Measurements from ENCODE around the gene FAM174C.

The FAM174C gene

GRCh38 chr19:1261798-1262622 is 13.3 kb upstream of the FAM174C start:
- no peak for DNase-seq (ENCODE audit: low read depth)

GRCh38 chr19:1262623-1263123 is 12.7 kb upstream of the FAM174C start:
- no peak for DNase-seq (ENCODE audit: low read depth)

GRCh38 chr19:1263188-1263587 is 12.1 kb upstream of the FAM174C start:
- DNase-seq (ENCODE audit: low read depth), result no peak

- no peak for DNase-seq (ENCODE audit: low read depth)
Observed at GRCh38 chr19:1264801-1265614, 10.3 kb upstream of the FAM174C start.

GRCh38 chr19:1265615-1266128 is 9.7 kb upstream of the FAM174C start:
- DNase-seq (ENCODE audit: low read depth), result no peak

- DNase-seq (ENCODE audit: low read depth), result no peak
Observed at GRCh38 chr19:1266129-1266915, 9.0 kb upstream of the FAM174C start.

- no peak for DNase-seq (ENCODE audit: low read depth)
Observed at GRCh38 chr19:1266916-1267476, 8.3 kb upstream of the FAM174C start.

- DNase-seq (ENCODE audit: low read depth), result no peak
Observed at GRCh38 chr19:1267477-1268225, 7.7 kb upstream of the FAM174C start.

- no peak for DNase-seq (ENCODE audit: low read depth)
Observed at GRCh38 chr19:1268226-1269064, 6.9 kb upstream of the FAM174C start.

- DNase-seq (ENCODE audit: low read depth), result peak; percentile 99
Observed at GRCh38 chr19:1269065-1269477, 6.3 kb upstream of the FAM174C start, which contains the start of gene CIRBP. TSS of gene CIRBP (plus strand) at chr19:1269332. CDS start at chr19:1270934, 1,602 bp downstream.

GRCh38 chr19:1269478-1270212 is 5.7 kb upstream of the FAM174C start:
- no peak for DNase-seq (ENCODE audit: low read depth)

GRCh38 chr19:1270213-1270853 is 5.0 kb upstream of the FAM174C start:
- no peak for DNase-seq (ENCODE audit: low read depth)

GRCh38 chr19:1270854-1271527 is 4.3 kb upstream of the FAM174C start:
- no peak for DNase-seq (ENCODE audit: low read depth)

GRCh38 chr19:1271528-1272422 is 3.6 kb upstream of the FAM174C start:
- no peak for DNase-seq (ENCODE audit: low read depth)

- DNase-seq (ENCODE audit: low read depth), result no peak
Observed at GRCh38 chr19:1272423-1273262, 2.7 kb upstream of the FAM174C start.

Data from stimulated activated CD8-positive, alpha-beta memory T cell treated with anti-CD3 and anti-CD28 coated beads, Interleukin-12 subunit alpha, Interleukin-12 subunit beta, amount 100 ng/mL, for 1 hour (primary cell).